GM12873 (cell line): ENCODE measurements around the gene RPL9.
A peak's percentile ranks its signal among the peaks of the same experiment; 100 is the strongest.

Source experiments
- CTCF ChIP-seq: IDR thresholded peaks from 2 replicates; pipeline ENCODE4 v1.5.1; 2012; ENCODE audit warnings: low read depth, mild to moderate bottlenecking, moderate library complexity, low read length, control low read depth; ENCODE audit not compliant: insufficient read depth; ENCODE audit errors: missing control alignments

Gene RPL9

DNA sequence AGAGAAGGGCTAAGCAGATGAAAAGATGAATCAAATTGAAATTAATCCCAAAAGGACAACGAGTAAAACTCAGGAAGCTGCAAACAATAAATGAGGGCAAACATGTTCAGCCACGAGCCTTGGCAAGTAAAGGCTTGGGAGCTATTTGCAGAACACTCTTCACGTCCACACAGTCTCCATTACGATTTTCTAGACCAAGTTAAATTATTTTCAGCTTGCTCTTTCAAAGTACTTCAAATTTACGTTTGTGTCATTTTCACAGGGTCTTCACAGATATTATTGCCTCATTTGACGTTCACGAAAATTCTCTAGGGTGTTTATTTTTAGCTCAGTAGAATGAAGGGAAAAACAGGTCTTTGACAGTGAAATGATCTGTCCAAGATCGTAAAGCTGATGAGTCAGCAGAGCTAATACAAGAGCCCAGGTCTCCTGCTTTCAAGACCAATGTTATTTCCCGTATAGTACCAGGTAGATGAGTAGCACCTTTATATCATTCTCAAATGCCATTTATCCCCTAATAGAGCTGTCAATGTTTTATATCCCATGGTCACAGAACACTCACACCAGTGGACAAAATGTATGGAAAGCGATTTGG, 31.1 kb downstream of the RPL9 start:
- TF ChIP-seq CTCF = no peak

- no peak for TF ChIP-seq CTCF
These were observed 32.0 kb downstream of the RPL9 start for GRCh38 chr4:39426728-39427127.

DNA sequence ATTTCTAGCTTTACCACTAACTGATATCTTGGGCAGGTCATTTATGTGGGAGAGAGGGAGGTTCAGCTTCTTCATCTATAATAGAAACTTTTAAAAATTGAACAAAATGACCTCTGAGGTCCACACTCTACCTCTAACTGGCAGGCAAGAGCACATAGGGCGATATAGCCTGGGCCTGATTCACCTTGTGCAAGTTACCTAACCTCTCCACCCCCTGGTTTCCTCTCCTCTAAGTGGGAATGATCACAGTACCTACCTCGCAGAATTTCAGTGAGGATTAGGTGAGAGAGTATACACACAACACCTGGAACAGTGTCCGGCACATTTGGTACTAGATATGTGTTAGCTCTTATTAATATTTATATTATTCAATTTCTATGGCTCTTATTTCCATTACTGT, 36.5 kb downstream of the RPL9 start:
- no peak for TF ChIP-seq CTCF

DNA sequence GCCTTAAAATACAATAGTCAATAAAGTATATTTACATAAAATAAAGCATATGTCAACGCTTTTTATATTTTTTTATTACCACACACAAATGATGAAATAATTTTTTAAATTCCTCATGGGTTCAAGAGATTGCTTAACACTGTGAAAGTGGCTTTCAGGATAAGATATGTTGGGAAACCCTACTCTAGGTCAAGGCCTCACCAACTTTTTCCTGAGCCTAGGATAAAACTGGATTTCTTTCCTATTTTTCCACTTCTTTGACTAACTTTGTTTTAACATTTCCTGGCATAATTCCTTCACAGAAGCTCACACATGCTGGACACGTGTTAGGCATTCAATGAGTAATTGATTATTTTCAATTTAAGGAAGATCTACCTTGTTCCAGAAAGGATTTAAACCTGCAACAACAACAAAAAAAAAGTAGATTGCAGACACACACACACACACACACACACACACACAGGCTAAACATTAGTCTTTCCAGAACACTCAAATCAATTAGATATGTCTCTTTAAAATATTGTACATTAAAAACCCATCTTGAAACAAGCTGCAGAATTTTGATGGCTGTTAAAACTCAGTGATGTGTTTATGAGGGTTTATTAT, 42.9 kb downstream of the RPL9 start:
- no peak for TF ChIP-seq CTCF

DNA sequence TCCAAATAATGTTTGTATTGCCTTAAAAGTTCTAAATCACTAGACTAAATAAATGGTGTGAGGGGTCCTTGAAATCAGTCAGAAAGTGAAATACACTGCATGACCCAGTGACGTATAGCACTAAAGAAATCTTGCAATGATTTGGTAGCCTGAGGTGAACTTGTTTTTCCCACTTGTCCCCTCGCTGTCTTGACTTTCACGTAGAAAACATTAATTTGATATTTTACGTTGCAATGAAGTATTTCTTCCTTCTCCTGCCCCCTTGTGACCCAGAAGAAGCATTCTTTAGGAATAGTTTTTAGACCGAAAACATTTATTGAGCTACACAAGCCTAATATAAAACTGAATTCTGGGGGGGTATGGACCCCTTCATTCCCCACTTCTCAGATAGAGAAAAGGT, 48.3 kb downstream of the RPL9 start:
- TF ChIP-seq CTCF = peak; percentile 9

DNA sequence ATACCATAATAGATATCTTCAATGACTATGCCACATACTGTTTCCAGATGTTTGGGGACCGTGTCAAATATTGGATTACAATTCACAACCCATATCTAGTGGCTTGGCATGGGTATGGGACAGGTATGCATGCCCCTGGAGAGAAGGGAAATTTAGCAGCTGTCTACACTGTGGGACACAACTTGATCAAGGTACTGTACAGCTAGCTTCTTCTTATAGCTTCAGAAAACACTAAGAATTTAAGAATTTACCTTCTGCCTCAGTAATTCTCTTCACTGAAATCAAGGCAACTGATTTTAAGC, 51.2 kb downstream of the RPL9 start:
- no peak for TF ChIP-seq CTCF

DNA sequence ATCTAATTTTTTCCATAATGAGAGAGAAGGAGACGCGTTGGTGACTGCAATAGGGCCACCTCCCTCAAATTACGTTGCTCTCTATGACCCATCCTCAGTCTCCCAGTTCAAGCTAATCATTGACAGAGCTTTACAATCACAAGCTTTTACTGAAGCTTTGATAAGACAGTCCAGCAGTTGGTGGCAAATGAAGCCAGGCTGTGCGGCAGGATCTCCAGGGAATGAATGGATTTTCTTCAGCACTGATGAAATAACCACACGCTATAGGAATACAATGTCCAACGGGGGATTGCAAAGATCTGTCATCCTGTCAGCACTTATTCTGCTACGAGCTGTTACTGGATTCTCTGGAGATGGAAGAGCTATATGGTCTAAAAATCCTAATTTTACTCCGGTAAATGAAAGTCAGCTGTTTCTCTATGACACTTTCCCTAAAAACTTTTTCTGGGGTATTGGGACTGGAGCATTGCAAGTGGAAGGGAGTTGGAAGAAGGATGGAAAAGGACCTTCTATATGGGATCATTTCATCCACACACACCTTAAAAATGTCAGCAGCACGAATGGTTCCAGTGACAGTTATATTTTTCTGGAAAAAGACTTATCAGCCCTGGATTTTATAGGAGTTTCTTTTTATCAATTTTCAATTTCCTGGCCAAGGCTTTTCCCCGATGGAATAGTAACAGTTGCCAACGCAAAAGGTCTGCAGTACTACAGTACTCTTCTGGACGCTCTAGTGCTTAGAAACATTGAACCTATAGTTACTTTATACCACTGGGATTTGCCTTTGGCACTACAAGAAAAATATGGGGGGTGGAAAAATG, 51.7 kb downstream of the RPL9 start, which contains the start of gene KLB:
KLB (plus strand) TSS at position 168 of the 821 bp plus-strand sequence; CDS start at position 188, 20 bp downstream.
- TF ChIP-seq CTCF = no peak
